ENCODE data around the gene GM2A. TPM values are rescaled to one million over a fixed set of nuclear protein-coding genes. Genes with fewer than 3 reads are reported as not detected.

The GM2A gene
- total and polyA plus RNA-seq, 2 donors (not counting 1 experiment from before 2014, with no cell fraction given), result 29.8 to 82.7 TPM

DNA sequence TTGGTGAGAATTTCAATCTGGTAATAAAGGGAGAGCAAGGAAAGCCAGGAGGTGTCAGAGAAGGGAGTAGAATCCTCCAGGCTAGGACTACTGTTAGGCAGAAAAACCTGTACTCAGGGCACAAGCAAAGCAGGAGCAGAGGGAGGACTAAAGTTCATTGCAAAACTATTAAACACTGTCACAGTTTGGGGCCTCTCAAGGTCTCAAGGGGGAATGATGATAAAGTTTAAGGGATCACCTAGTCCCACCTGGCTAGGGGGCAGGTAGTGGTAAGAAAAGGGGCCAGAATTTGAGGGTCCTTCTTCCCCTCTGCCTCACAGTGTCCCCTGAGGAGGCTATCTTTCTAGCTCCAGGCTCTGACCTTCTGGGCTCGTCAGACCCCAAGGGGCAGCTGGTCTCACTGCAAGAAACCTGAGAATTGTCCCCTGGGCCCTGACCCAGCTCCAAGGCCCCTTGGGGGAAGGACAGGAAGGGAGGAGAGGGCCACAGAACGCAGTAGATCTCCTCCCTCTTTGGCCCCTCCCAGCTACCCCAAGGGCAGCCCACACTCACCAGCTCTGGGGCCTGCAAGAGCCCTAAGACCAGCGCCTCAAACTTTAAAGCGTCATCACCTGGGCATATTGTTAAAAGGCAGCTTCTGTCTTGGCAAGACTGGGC is 30.1 kb upstream of the GM2A start:
- intact Hi-C loops (cut with micrococcal nuclease), result loop anchor here (1.0 to 10.0 kb wide), 3 partner anchors 27 to 738 kb away; partner anchors contain the start of gene TNIP1
- H3K79me2 ChIP-seq (ENCODE audit: control insufficient read depth, insufficient read depth, low read length), result peaks cover 71% of the 10 kb centered on the region
- peak overlapping the region; percentile 81 for H2AFZ ChIP-seq (ENCODE audit: insufficient read depth, low read depth, low read length, poor library complexity, severe bottlenecking)

More for the DNA sequence above, 30.1 kb upstream of the GM2A start:
- H3K4me3 Mint-ChIP-seq, result peak overlapping the region; percentile 88
- peaks cover 74% of the 10 kb centered on the region for H3K4me1 Mint-ChIP-seq
- no peaks in the 10 kb centered on the region for H3K27me3 Mint-ChIP-seq
- peak; percentile 71 for ATAC-seq (ENCODE audit: low read depth)
- WGBS (ENCODE audit: insufficient coverage), result 0% methylated on average over 2 of the region's 4 CpGs
- TF ChIP-seq EZH2 (IDR thresholded peaks at IDR 0.05; ENCODE audit: borderline replicate concordance, insufficient read depth, low read depth, low read length, poor library complexity, severe bottlenecking) (no peak), CTCF (IDR thresholded peaks at IDR 0.05) (no peak)
- Histone ChIP-seq H3K9ac (ENCODE audit: low read length) (peak overlapping the region; percentile 83), H3K4me3 (ENCODE audit: control extremely low read depth in 1 of 5, extremely low read depth in 1 of 5, insufficient read depth in 1 of 5, low read depth in 2 of 5, low read length in 4 of 5) (peak overlapping the region; percentile 70 to 86 (median 80)), H4K20me1 (ENCODE audit: control insufficient read depth, insufficient read depth, low read length, poor library complexity, severe bottlenecking) (no peaks in the 10 kb centered on the region), H3K27me3 (replicated peaks in 1 of 4; ENCODE audit: control extremely low read depth in 1 of 4, control insufficient read depth in 3 of 4, insufficient read depth in 4 of 4, low read length in 3 of 4) (no peaks in the 10 kb centered on the region), H3K36me3 (replicated peaks in 1 of 2; ENCODE audit: control extremely low read depth in 1 of 2, control insufficient read depth in 1 of 2, extremely low read depth in 1 of 2, insufficient read depth in 2 of 2, low read length in 1 of 2) (peaks cover 0 to 31% of the 10 kb centered on the region in 2 experiments), H3K27ac (ENCODE audit: low read length in 2 of 2) (peak overlapping the region; percentile 94 to 99), H3K4me2 (replicated peaks; ENCODE audit: low read depth, low read length, poor library complexity, severe bottlenecking) (peak overlapping the region; percentile 95), H3K4me1 (ENCODE audit: control insufficient read depth in 2 of 2, insufficient read depth in 2 of 2, low read length in 2 of 2) (peaks cover 69 to 80% of the 10 kb centered on the region in 2 donors), H3K9me3 (ENCODE audit: control extremely low read depth in 1 of 3, control insufficient read depth in 2 of 3, insufficient read depth in 1 of 3, low read length in 2 of 3) (peaks cover 0 to 4% (median 0%) of the 10 kb centered on the region in 3 donors)
- DNase-seq, result no peak
- CTCF ChIA-PET, result interaction anchor here (0.7 to 22.9 kb wide), 10 partner anchors 10 to 108 kb away, joined by 3 to 299 read pairs (median 6); partner anchors contain the start of gene GM2A
- POLR2A ChIA-PET, result interaction anchor here (0.5 to 3.8 kb wide), 10 partner anchors 10 to 805 kb away, joined by 3 to 100 read pairs (median 5); partner anchors contain the start of genes ANXA6 and GM2A
- H3K27ac Mint-ChIP-seq, result peak overlapping the region; percentile 92
- no peaks in the 10 kb centered on the region for H3K9me3 Mint-ChIP-seq (ENCODE audit: insufficient read depth)

All from B cell (primary cell).